HG02840 (cell line): ENCODE data around the gene MYCBPAP.

Source experiments
- ATAC-seq: cut with Tn5 transposase; IDR thresholded peaks from one replicate; pipeline ENCODE4 v1.9.1; 2021; ENCODE audit warnings: mild to moderate bottlenecking, moderate library complexity, moderate number of reproducible peaks; ENCODE audit not compliant: unreplicated experiment, low FRiP score

Gene MYCBPAP

DNA sequence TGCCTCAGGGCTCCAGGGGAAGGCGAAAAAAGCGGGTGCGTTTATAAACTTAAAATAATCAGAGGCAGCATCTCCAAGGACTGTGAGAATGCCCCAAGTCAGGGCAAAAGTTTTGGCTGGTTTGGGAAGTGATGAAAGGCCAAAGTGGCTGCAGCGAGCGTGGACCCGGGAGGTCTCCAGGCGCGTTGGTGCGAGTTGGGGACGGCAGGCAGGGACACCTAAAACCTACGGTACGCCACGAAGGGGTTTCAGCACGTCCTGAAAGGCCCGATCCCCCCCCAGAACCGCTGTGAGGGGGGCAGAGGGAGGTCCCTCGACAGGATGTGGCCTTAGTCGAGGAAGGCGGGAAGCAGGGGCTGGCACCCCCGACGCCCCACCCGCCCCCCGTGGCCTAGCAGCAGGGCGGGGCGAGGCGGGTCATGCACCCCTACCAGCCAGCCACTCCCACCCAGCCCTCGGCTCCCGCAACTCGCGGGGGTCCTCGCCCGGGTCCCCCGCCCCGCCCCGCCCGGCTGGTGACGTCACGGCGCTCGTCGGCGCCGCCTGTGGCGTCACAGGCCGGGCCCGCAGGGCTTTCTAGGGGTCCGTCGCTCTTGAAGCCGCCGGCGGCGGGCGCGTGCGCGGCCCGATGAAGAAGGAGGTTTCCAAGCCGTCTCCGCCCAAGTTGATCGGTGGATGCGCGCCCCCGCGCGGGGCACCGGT is at the start of gene MYCBPAP:
Gene MYCBPAP, plus strand, starts transcription at position 569 of the 702 bp plus-strand sequence. CDS start 236 bp downstream, outside the sequence.
- no peak for ATAC-seq

DNA sequence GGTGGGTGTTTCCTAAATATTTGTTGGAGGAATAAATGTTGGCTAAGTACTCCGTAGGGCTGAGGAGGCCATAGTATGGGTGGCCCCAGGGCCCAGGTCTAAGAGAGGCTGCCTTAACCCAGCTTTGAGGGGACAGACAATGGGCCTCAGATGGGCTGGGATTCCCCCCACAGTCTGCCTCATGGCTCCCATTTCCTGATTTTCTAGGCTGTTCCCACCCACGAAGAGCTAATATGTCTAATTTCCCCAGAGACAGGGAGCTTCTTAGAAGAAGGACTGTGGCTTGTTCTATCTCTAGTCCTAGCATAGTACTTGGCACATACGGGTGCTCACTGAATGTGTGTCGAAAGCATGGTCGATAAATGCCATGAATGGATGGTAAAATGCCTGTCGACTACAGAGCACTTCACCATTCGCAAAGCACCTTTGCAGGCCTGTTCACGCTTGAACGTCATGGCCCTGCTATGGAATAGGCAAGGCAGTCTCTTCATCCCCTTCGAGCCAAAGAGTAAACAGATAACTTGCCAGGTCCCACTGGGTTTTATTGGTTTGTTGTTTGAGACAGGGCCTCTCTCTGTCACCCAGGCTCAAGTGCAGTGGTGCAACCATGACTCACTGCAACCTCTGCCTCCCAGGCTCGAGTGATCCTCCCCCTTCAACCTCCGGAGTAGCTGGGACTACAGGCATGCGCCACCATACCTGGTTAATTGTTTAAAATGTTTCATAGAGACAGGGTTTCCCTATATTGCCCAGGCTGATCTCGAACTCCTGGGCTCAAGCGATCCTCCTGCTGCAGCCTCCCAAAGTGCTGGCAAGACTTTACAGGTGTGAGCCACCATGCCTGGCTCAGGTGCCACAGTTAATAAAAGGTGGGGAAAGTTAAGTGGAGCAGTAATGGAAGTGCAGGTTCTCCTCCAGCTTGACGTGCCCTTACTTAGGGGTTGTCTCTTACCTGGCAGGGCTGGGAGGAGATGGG is 49.2 kb upstream of the MYCBPAP start:
- ATAC-seq, result no peak

DNA sequence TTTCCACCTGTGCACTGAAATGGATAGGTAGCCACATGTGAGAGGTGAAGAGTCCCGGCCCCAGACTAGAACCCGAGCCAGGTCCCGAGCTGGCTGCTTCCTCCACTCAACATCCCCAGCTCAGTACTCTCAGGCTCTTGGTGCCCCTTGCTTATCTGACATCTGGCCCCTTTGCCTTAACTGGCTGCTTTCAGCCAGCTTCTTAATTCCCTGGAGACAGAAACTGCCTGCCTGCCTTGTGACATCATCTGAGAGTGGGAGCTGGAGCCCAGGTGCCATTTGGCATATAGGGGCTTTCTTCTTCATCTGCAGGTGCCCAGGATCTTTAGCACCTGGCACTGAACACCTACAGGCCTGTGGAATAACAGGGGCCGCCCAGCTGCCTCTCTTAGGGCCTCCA is 48.5 kb upstream of the MYCBPAP start:
- no peak for ATAC-seq

- no peak for ATAC-seq
Measured at GRCh38 chr17:50460831-50461526, 47.3 kb upstream of the MYCBPAP start.

GRCh38 chr17:50461550-50462132 is 46.6 kb upstream of the MYCBPAP start:
- ATAC-seq, result no peak

DNA sequence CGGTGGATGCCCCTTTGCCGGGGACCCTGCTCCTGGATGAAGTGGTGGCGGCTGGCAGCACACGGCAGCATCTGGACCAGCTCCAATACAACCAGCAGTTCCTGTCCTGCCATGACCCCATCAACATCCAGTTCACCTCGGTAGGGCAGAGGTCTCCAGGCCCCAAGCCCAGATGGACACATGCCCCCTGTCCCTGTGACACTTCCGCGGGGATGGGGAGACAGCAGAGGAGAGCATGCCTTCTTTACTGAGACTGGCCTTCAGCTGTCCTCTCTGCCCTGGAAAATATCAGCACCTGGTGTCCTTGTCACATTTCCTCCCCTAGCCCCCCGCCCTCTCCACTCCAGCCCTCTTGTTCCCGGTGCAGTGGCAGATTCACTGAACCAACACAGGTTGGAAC is 45.8 kb upstream of the MYCBPAP start:
- ATAC-seq, result no peak

- ATAC-seq, result no peak
Measured at GRCh38 chr17:50464121-50464520, 44.1 kb upstream of the MYCBPAP start.

DNA sequence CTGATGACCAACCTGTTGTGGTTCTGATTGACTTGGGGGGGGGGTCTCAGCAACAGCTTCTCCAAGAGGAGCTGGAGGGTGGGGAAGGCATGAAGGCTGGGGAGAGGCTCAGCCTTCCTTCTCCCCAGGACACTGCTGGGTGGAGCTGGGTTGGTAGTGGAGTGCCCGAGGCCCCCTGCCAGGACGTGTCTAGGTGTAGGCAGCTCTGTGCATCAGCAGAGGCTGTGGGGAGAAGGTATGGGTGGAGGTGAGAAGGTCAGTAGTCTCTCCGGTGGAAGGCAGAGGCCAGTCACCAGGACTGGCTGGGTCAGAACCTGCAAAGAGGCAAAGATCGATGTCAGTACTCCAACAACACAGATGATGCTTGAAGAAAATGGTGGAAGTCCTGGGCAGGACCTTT is 43.5 kb upstream of the MYCBPAP start:
- ATAC-seq, result no peak

DNA sequence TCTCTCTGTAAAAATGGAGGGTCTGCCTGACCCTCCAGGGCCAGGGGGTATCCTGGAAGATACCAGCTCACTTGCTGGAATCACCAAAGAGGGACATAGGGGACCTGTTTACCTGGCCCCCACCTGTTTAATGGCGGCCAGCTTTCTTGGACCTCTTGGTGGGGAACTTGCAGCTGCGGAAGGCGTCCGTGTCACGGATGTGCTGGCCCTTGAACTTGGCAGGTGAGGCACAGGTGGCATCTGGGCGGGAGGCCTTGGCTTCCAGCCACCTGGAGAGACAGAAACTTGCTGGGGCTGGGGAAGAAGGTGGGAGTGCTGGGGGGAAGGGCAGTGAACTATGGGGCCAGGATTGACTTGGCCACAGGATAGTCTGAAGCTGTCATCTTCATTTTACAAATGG is 43.1 kb upstream of the MYCBPAP start:
- no peak for ATAC-seq

GRCh38 chr17:50465635-50466034 is 42.6 kb upstream of the MYCBPAP start:
- ATAC-seq, result no peak

- no peak for ATAC-seq
Measured at GRCh38 chr17:50466371-50467113, 41.7 kb upstream of the MYCBPAP start.

DNA sequence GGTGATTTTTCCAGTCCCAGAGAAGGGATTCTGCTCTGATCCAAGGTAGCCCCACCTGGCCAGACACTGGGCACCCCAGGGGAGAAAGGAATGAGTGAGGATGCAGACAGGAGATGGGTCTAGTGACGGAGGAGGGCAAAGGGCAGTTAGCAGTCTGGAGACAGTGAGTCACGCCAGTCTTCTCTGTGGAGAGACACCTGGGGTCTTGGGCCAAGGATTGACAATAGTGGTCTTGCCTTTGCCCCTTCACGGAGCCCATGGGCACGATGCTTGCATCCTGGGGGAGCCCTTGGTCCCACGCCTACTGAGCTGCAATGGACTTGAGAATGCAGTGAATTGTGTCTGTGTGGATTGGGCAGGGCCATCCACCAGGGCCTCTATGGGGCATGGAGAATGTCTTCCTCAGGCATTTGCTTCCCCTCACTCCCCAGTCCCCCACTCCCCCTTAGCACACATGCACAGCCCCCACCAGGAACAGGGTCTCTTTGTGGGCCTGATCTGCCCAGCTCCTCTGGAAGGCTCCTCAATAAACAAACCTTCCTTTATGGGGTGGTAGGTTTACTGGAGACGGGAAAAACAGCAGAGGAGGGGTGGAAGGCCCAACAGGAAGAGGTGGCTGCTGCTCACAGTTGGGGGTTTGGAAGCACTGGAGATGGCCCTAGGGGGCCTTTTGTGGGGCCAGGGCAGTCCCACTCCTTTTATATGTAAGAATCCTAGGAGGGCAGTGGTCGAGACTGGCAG is 41.0 kb upstream of the MYCBPAP start:
- no peak for ATAC-seq

GRCh38 chr17:50467855-50468303 is 40.4 kb upstream of the MYCBPAP start:
- ATAC-seq, result no peak

DNA sequence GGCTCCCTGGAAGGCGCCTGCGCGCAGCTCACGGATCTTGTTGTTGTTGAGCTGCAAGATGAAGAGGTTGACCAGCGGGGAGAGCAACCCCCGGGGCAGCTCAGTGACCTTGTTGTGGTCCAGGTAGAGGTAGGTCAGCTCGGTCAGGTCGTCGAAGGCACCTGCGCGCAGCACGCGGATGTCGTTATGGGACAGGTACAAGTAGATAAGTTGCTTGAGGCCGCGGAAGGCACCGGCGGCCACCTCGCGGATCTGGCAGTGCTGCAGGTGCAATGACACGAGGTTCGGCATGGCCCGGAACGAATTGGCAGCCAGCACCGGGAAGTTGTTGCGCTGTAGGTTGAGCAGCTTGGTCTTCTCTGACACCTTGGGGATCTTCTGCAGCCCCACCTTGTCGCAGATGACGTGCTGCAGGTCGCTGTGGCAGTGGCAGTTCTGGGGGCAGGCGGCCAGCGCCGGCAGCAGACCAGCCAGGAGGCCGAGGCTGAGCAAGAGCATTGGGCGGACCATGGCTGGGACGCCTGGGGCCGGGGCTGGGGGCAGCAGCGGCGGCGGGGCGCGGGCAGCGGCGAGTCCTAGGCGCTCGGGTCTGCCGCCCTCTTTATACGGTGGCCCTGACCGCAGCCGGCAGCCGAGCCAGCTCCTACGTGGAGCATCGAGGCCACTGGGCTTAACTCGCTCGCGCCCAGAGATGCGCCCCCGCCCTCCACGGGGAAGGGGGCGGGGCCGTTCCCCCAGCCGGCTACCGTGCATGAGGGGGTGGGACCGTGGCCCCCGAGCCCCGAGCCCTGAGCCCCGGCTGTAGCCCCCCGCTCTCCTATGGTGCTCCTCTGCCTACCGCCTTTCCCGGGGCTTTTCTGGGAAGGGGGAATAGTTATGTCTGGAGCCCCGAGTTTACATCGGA is 39.7 kb upstream of the MYCBPAP start, which contains the start of gene CHAD:
Gene CHAD, minus strand, starts transcription at position 577 of the 904 bp plus-strand sequence. Its CDS starts 67 bp downstream, at position 510.
- ATAC-seq, result no peak

GRCh38 chr17:50469208-50469605 is 39.0 kb upstream of the MYCBPAP start:
- no peak for ATAC-seq

- ATAC-seq, result no peak
Measured at GRCh38 chr17:50469671-50470305, 38.5 kb upstream of the MYCBPAP start.

DNA sequence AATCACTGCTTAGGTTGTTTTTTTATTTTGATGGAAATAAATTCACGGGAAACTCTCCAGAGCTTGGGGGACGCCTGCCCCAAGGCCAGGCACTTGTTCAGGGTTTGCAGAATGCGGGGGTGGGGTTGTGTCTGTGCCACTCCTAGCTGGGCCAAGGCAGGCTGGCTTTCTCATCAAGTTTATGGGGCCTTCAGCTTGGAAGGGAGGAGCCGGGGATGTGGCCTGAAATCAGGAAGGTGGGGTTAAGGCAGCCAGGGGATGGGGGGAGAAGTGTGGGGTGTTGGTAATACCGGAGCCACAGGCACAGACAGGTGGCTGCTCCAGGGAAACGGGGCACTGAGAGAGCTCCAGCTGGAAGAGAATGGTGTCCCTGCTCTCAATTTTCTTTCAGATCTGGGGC is 37.8 kb upstream of the MYCBPAP start:
- no peak for ATAC-seq
